ENCODE measurements around the gene ACTR8. TPM values are rescaled to one million over a fixed set of nuclear protein-coding genes. Genes with fewer than 3 reads are reported as not detected.

The ACTR8 gene
- total and polyA plus RNA-seq, 2 of the 13 experiments (the other 11 are each of a cell fraction or from before 2014, with no cell fraction given), result 15.5 to 29.0 TPM

DNA sequence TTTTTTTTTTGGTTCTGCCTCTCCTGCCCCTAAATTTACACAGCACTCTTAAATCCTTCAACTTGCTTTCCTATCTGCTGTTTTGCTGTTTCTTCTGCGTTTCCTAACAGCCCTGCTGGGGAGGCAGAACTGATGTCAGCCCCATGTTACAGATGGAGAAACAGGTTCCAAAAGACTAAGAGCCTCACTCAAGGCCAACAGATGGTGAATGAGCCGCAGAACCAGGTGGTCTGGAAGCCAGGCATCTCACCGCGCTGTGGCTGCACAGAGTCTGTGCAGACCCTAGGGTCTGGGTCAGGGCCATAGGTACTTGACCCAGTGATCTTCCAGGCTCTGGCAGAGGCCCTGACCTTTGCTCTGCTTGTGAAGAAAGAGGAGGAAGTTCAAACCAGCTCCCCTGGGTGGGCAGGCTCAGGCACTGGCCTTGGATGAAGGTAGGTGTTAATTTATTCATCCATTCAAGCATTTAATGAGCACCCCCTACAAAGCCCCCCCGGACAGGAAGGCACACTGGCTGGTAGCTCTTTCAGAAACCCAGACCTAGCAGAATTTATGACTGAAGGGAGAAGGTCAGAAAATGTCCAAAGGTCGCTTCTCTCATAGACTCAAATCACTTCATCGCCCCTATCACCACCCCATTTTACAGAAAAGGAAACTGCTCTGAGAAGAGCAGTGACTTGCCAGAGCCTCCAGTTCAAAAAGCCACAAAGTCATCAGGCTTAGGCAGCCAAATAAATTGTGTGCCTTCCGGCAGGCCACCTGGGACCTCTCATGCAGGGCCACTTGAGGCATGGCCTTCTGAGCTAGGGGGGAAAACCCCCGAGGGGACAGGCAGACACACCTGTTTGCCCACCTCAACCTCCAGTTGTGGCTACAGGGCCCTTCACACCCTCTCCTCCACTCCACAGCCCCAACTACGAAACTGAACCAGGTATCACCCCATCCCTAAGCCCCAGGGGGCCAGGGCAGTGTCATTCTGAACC, 38.5 kb downstream of the ACTR8 start (continued):
- TF ChIP-seq ZNF678 (CRISPR knock-in tag; IDR thresholded peaks at IDR 0.05), result no peak
- TF ChIP-seq SNRNP70 (IDR thresholded peaks at IDR 0.05; ENCODE audit: low read depth, low read length), result no peak
- no peak for TF ChIP-seq ZNF546 (CRISPR knock-in tag; conservative IDR thresholded peaks at IDR 0.05)
- TF ChIP-seq ZSCAN20 (CRISPR knock-in tag; IDR thresholded peaks at IDR 0.05; ENCODE audit: borderline replicate concordance), result no peak
- TF ChIP-seq TOPORS (CRISPR knock-in tag; IDR thresholded peaks at IDR 0.05), result no peak
- TF ChIP-seq, protein P1, sequence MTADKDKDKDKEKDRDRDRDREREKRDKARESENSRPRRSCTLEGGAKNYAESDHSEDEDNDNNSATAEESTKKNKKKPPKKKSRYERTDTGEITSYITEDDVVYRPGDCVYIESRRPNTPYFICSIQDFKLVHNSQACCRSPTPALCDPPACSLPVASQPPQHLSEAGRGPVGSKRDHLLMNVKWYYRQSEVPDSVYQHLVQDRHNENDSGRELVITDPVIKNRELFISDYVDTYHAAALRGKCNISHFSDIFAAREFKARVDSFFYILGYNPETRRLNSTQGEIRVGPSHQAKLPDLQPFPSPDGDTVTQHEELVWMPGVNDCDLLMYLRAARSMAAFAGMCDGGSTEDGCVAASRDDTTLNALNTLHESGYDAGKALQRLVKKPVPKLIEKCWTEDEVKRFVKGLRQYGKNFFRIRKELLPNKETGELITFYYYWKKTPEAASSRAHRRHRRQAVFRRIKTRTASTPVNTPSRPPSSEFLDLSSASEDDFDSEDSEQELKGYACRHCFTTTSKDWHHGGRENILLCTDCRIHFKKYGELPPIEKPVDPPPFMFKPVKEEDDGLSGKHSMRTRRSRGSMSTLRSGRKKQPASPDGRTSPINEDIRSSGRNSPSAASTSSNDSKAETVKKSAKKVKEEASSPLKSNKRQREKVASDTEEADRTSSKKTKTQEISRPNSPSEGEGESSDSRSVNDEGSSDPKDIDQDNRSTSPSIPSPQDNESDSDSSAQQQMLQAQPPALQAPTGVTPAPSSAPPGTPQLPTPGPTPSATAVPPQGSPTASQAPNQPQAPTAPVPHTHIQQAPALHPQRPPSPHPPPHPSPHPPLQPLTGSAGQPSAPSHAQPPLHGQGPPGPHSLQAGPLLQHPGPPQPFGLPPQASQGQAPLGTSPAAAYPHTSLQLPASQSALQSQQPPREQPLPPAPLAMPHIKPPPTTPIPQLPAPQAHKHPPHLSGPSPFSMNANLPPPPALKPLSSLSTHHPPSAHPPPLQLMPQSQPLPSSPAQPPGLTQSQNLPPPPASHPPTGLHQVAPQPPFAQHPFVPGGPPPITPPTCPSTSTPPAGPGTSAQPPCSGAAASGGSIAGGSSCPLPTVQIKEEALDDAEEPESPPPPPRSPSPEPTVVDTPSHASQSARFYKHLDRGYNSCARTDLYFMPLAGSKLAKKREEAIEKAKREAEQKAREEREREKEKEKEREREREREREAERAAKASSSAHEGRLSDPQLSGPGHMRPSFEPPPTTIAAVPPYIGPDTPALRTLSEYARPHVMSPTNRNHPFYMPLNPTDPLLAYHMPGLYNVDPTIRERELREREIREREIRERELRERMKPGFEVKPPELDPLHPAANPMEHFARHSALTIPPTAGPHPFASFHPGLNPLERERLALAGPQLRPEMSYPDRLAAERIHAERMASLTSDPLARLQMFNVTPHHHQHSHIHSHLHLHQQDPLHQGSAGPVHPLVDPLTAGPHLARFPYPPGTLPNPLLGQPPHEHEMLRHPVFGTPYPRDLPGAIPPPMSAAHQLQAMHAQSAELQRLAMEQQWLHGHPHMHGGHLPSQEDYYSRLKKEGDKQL (CRISPR knock-in tag; IDR thresholded peaks at IDR 0.05; ENCODE audit: low read depth), result no peak
- no peak for TF ChIP-seq ZNF615 (CRISPR knock-in tag; IDR thresholded peaks at IDR 0.05; ENCODE audit: borderline replicate concordance)
- no peak; the same call in 1 of the 2 replicates for TF ChIP-seq HOXA3 (CRISPR knock-in tag; IDR thresholded peaks at IDR 0.05)
- no peak for TF ChIP-seq GTF3A (CRISPR knock-in tag; conservative IDR thresholded peaks at IDR 0.05)
- TF ChIP-seq DPF2 (CRISPR knock-in tag; IDR thresholded peaks at IDR 0.05; ENCODE audit: borderline replicate concordance, low read depth), result 0 out of 2 replicates have a peak, but pooled peaks have one; percentile 9
- no peak for TF ChIP-seq FOXA1 (IDR thresholded peaks at IDR 0.05)
- TF ChIP-seq FOXA1 (CRISPR knock-in tag; IDR thresholded peaks at IDR 0.05), result no peak
- no peak for TF ChIP-seq CSRNP2 (CRISPR knock-in tag; conservative IDR thresholded peaks at IDR 0.05; ENCODE audit: low read depth)
- TF ChIP-seq, protein P2, sequence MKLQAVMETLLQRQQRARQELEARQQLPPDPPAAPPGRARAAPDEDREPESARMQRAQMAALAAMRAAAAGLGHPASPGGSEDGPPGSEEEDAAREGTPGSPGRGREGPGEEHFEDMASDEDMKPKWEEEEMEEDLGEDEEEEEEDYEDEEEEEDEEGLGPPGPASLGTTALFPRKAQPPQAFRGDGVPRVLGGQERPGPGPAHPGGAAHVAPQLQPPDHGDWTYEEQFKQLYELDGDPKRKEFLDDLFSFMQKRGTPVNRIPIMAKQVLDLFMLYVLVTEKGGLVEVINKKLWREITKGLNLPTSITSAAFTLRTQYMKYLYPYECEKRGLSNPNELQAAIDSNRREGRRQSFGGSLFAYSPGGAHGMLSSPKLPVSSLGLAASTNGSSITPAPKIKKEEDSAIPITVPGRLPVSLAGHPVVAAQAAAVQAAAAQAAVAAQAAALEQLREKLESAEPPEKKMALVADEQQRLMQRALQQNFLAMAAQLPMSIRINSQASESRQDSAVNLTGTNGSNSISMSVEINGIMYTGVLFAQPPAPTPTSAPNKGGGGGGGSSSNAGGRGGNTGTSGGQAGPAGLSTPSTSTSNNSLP (IDR thresholded peaks at IDR 0.05; ENCODE audit: low read depth, low read length), result 0 out of 2 replicates have a peak, but pooled peaks have one; percentile 32
- no peak; the same call in 1 of the 2 replicates for TF ChIP-seq KDM5B (CRISPR knock-in tag; IDR thresholded peaks at IDR 0.05; ENCODE audit: borderline replicate concordance)
- no peak; the same call in 1 of the 2 replicates for TF ChIP-seq TMF1 (CRISPR knock-in tag; IDR thresholded peaks at IDR 0.05; ENCODE audit: low read depth)
- TF ChIP-seq RCOR2 (CRISPR knock-in tag; IDR thresholded peaks at IDR 0.05), result no peak
- peak; percentile 19; the same call in 1 of the 2 replicates for TF ChIP-seq ZNF580 (CRISPR knock-in tag; IDR thresholded peaks at IDR 0.05; ENCODE audit: borderline replicate concordance, low read depth)
- peak; percentile 48; the same call in 1 of the 2 replicates for TF ChIP-seq ZNF232 (CRISPR knock-in tag; IDR thresholded peaks at IDR 0.05; ENCODE audit: borderline replicate concordance)
- TF ChIP-seq ZNF567 (CRISPR knock-in tag; IDR thresholded peaks at IDR 0.05; ENCODE audit: borderline replicate concordance), result no peak

Data from HepG2 (cell line).